H1 (cell line): ENCODE data around the gene CMTM2. TPM values are rescaled to one million over a fixed set of nuclear protein-coding genes. Genes with fewer than 3 reads are reported as not detected.

Experiments
- CTCF ChIA-PET: fragments of 300-600 bp; sonication (Branson Sonifier 250); formaldehyde crosslinking; loops from one replicate; lab custom pipeline; 2021; ENCODE audit not compliant: partially characterized antibody; lab: Charles Lee
- POLR2A ChIA-PET: fragments of 300-600 bp; sonication (Branson Sonifier 250); formaldehyde crosslinking; loops from one replicate; lab custom pipeline; 2021; ENCODE audit warnings: inconsistent platforms; ENCODE audit not compliant: partially characterized antibody; lab: Charles Lee
- DNase-seq, 2 experiments: peaks; one replicate each; pipeline versions ENCODE4 v3.0.0 to v3.0.0-alpha.2; 2010 to 2022; ENCODE audit warnings: low spot score in 2 of 2, low read depth in 1 of 2, mixed read lengths in 1 of 2
- FAIRE-seq: peaks from 2 replicates; lab custom pipeline; 2011; peaks lifted over from hg19 to GRCh38; lab: Jason Lieb, UNC
- H2AFZ ChIP-seq: 2 replicates; pipeline ENCODE4 v1.8.1; 2012; ENCODE audit warnings: low read length, inconsistent platforms
- H2AK5ac ChIP-seq: 2 replicates; pipeline ENCODE4 v1.6.1; 2013; ENCODE audit warnings: low read depth, low read length
- H2BK120ac ChIP-seq: replicated peaks from 2 replicates; pipeline ENCODE3; 2013; ENCODE audit warnings: low read depth, low read length, inconsistent platforms
- H2BK12ac ChIP-seq: 2 replicates; pipeline ENCODE4 v1.6.1; 2013; ENCODE audit warnings: low read depth, low read length
- H2BK15ac ChIP-seq: 2 replicates; pipeline ENCODE4 v1.6.1; 2013; ENCODE audit warnings: low read length
- H2BK20ac ChIP-seq: 2 replicates; pipeline ENCODE4 v1.6.1; 2013; ENCODE audit warnings: low read length
- H2BK5ac ChIP-seq: 2 replicates; pipeline ENCODE4 v1.6.1; 2013; ENCODE audit warnings: low read depth, low read length
- H3K14ac ChIP-seq: 2 replicates; pipeline ENCODE4 v1.6.1; 2013; ENCODE audit warnings: inconsistent platforms; ENCODE audit not compliant: insufficient read length
- H3K18ac ChIP-seq: 2 replicates; pipeline ENCODE4 v1.6.1; 2013; ENCODE audit warnings: low read length; ENCODE audit errors: extremely low read depth
- H3K23ac ChIP-seq: 2 replicates; pipeline ENCODE4 v1.6.1; 2013; ENCODE audit warnings: inconsistent platforms; ENCODE audit not compliant: insufficient read length
- H3K23me2 ChIP-seq: 2 replicates; pipeline ENCODE4 v1.6.1; 2013; ENCODE audit warnings: low read depth, low read length
- H3K27ac ChIP-seq: 2 replicates; pipeline ENCODE4 v1.6.1; 2011; ENCODE audit warnings: low read depth, low read length, inconsistent platforms
- H3K27me3 ChIP-seq, 4 experiments: replicated peaks in 1 of 4; 1 replicate in 1 of 4; 2 replicates in 3 of 4; pipeline versions ENCODE4 v1.6.1 to v1.8.1; 2011 to 2013; ENCODE audit warnings: low read length in 3 of 4, mild to moderate bottlenecking in 3 of 4, inconsistent platforms in 2 of 4, mixed read lengths in 2 of 4, moderate library complexity in 1 of 4; ENCODE audit not compliant: control insufficient read depth in 3 of 4, insufficient read depth in 3 of 4; ENCODE audit errors: extremely low read depth in 1 of 4
- H3K36me3 ChIP-seq, 4 experiments: 2 replicates each; pipeline versions ENCODE4 v1.6.1 to v1.8.1; 2011 to 2013; ENCODE audit warnings: mild to moderate bottlenecking in 4 of 4, low read length in 3 of 4, moderate library complexity in 2 of 4, control low read depth in 1 of 4, inconsistent platforms in 1 of 4; ENCODE audit not compliant: insufficient read depth in 4 of 4, control insufficient read depth in 2 of 4
- H3K4ac ChIP-seq: replicated peaks from 2 replicates; pipeline ENCODE3; 2013; ENCODE audit warnings: low read length, low read depth, mixed read lengths, inconsistent platforms; ENCODE audit not compliant: insufficient read length
- H3K4me1 ChIP-seq, 4 experiments: replicated peaks in 1 of 4; 1 replicate in 1 of 4; 2 replicates in 3 of 4; pipeline versions ENCODE4 v1.6.1 to v1.8.1; 2011 to 2013; ENCODE audit warnings: low read length in 3 of 4, inconsistent platforms in 2 of 4, mixed read lengths in 1 of 4; ENCODE audit not compliant: insufficient read depth in 4 of 4, control insufficient read depth in 3 of 4
- H3K4me2 ChIP-seq, 2 experiments: 2 replicates each; pipeline versions ENCODE4 v1.6.1 to v1.8.1; 2011 to 2013; ENCODE audit warnings: low read depth in 2 of 2, low read length in 2 of 2, control low read depth in 1 of 2, inconsistent platforms in 1 of 2, mild to moderate bottlenecking in 1 of 2; ENCODE audit not compliant: insufficient read depth in 1 of 2
- H3K4me3 ChIP-seq, 4 experiments: fragments of 200-600, 300-600 bp in 1 of 4; sonication (generic), shearing (Covaris generic), sonication (Bioruptor Twin) in 1 of 4; 2 replicates each; pipeline versions ENCODE4 v1.5.1 to v1.8.1; 2011 to 2016; ENCODE audit warnings: low read length in 4 of 4, low read depth in 3 of 4, control low read depth in 2 of 4, inconsistent platforms in 2 of 4, mild to moderate bottlenecking in 2 of 4, mixed read lengths in 1 of 4, moderate library complexity in 1 of 4; ENCODE audit not compliant: insufficient read depth in 2 of 4; ENCODE audit errors: extremely low read depth in 1 of 4
- H3K56ac ChIP-seq: replicated peaks from 2 replicates; pipeline ENCODE3; 2013; ENCODE audit warnings: low read depth, mild to moderate bottlenecking, mixed read lengths, low read length, inconsistent platforms; ENCODE audit not compliant: insufficient read length
- H3K79me1 ChIP-seq: 2 replicates; pipeline ENCODE4 v1.6.1; 2013; ENCODE audit warnings: low read depth, low read length, control low read depth
- H3K79me2 ChIP-seq, 2 experiments: 2 replicates each; pipeline versions ENCODE4 v1.6.1 to v1.8.1; 2012 to 2013; ENCODE audit warnings: low read length in 2 of 2, mild to moderate bottlenecking in 2 of 2, inconsistent platforms in 1 of 2; ENCODE audit not compliant: insufficient read depth in 2 of 2, control insufficient read depth in 1 of 2
- H3K9ac ChIP-seq, 4 experiments: replicated peaks in 1 of 4; 1 replicate in 1 of 4; 2 replicates in 3 of 4; pipeline versions ENCODE4 v1.6.1 to v1.8.1; 2011 to 2013; ENCODE audit warnings: low read depth in 3 of 4, low read length in 3 of 4, control low read depth in 2 of 4, mild to moderate bottlenecking in 2 of 4, moderate library complexity in 2 of 4, inconsistent platforms in 1 of 4; ENCODE audit errors: extremely low read depth in 1 of 4
- H3K9me3 ChIP-seq, 2 experiments: 2 replicates each; pipeline versions ENCODE4 v1.6.1 to v1.8.1; 2012 to 2013; ENCODE audit warnings: mild to moderate bottlenecking in 2 of 2, moderate library complexity in 2 of 2, control low read depth in 1 of 2, inconsistent platforms in 1 of 2, low read depth in 1 of 2, low read length in 1 of 2, mixed read lengths in 1 of 2; ENCODE audit not compliant: insufficient read depth in 2 of 2
- H4K20me1 ChIP-seq, 2 experiments: replicated peaks in 1 of 2; 2 replicates each; pipeline versions ENCODE3 to v1.8.1; 2011 to 2013; ENCODE audit warnings: inconsistent platforms in 2 of 2, low read length in 2 of 2, mild to moderate bottlenecking in 1 of 2; ENCODE audit not compliant: insufficient read depth in 2 of 2, control insufficient read depth in 1 of 2
- H4K5ac ChIP-seq: 2 replicates; pipeline ENCODE4 v1.6.1; 2013; ENCODE audit warnings: low read length, low read depth, mixed read lengths, inconsistent platforms; ENCODE audit not compliant: insufficient read length
- H4K8ac ChIP-seq: 2 replicates; pipeline ENCODE4 v1.8.0; 2013; ENCODE audit warnings: mild to moderate bottlenecking, moderate library complexity, low read length, inconsistent platforms; ENCODE audit not compliant: insufficient read depth; ENCODE audit errors: extremely low read depth
- H4K91ac ChIP-seq: replicated peaks from 2 replicates; pipeline ENCODE3; 2013; ENCODE audit warnings: low read length, mixed read lengths, inconsistent platforms; ENCODE audit not compliant: insufficient read length
- ASH2L ChIP-seq: fragments of 200-600, 300-600 bp; sonication (generic); IDR thresholded peaks from one replicate; pipeline ENCODE4 v1.7.1; 2017; ENCODE audit warnings: low read length
- BACH1 ChIP-seq: IDR thresholded peaks from 2 replicates; pipeline ENCODE4 v1.6.1; 2012; ENCODE audit warnings: low read length, improper control_type of control experiment
- BRCA1 ChIP-seq: IDR thresholded peaks from 2 replicates; pipeline ENCODE4 v1.6.1; 2012; ENCODE audit warnings: low read depth, low read length, improper control_type of control experiment
- CEBPB ChIP-seq: IDR thresholded peaks from 2 replicates; pipeline ENCODE4 v1.6.1; 2012; ENCODE audit warnings: low read depth, low read length
- CHD2 ChIP-seq: IDR thresholded peaks from 2 replicates; pipeline ENCODE4 v1.6.1; 2012; ENCODE audit warnings: low read length, improper control_type of control experiment
- EGR1 ChIP-seq: IDR thresholded peaks from 2 replicates; pipeline ENCODE4 v1.6.1; 2011; ENCODE audit warnings: low read depth, low read length, borderline replicate concordance
- JUN ChIP-seq: IDR thresholded peaks from 2 replicates; pipeline ENCODE4 v1.6.1; 2011; ENCODE audit warnings: low read depth, mild to moderate bottlenecking, improper control_type of control experiment, low read length
- KDM1A ChIP-seq: fragments of 200-600, 300-600 bp; sonication (generic); IDR thresholded peaks from 2 replicates; pipeline ENCODE4 v1.7.1; 2016; ENCODE audit warnings: mild to moderate bottlenecking, low read length, borderline replicate concordance
- POU5F1 ChIP-seq: IDR thresholded peaks from 2 replicates; pipeline ENCODE4 v1.6.1; 2011; ENCODE audit warnings: low read depth, mild to moderate bottlenecking, low read length, moderate library complexity
- RXRA ChIP-seq: IDR thresholded peaks from 2 replicates; pipeline ENCODE4 v1.6.1; 2011; ENCODE audit warnings: low read depth, mild to moderate bottlenecking, low read length, moderate library complexity; ENCODE audit not compliant: insufficient read depth
- WGBS, 2 experiments: shearing (Covaris generic) in 1 of 2; methylation state at CpG; one replicate each; pipeline versions ENCODE4 v1.1.6 to v1.1.7; 2013 to 2015; ENCODE audit warnings: low lambda C conversion rate in 2 of 2, mixed read lengths in 2 of 2, inconsistent platforms in 1 of 2, low coverage in 1 of 2, missing lambda C conversion rate in 1 of 2; ENCODE audit not compliant: insufficient replicate concordance in 2 of 2, insufficient coverage in 1 of 2, insufficient read length in 1 of 2; ENCODE audit errors: extremely low coverage in 1 of 2, missing lambda C conversion rate in 1 of 2; 5-methylcytosine and 5-hydroxymethylcytosine counted together
- polyA plus RNA-seq, 7 experiments: library from polyadenylated mRNA; depleted of rRNA in 3 of 7; stranded (reverse) in 5 of 7; unstranded in 2 of 7; fragments of >200 nt in 5 of 7; fragments of 200-250 nt in 2 of 7; gene quantifications; 1 replicate in 5 of 7; 2 replicates in 1 of 7; 4 replicates in 1 of 7; pipeline versions ENCODE4 v1.2.1 to v1.2.3, GENCODE V29; 2011 to 2013; ENCODE audit warnings: missing spikeins in 2 of 7, mixed read lengths in 2 of 7
- total RNA-seq: library from RNA; stranded (reverse); fragmentation: NEBNext Ultra II Directional; extraction: Animal tissue kit (Norgen Biotek cat#: 25700); gene quantifications from 2 replicates; pipeline ENCODE4 v1.2.1, GENCODE V29; 2021
- TF ChIP-seq, protein P1 (sequence below): IDR thresholded peaks from 2 replicates; pipeline ENCODE4 v1.6.1; 2012; ENCODE audit warnings: inconsistent platforms

Gene CMTM2
- total and polyA plus RNA-seq, 2 of the 8 experiments (the other 6 are each of a cell fraction or from before 2014, with no cell fraction given) = not detected

DNA sequence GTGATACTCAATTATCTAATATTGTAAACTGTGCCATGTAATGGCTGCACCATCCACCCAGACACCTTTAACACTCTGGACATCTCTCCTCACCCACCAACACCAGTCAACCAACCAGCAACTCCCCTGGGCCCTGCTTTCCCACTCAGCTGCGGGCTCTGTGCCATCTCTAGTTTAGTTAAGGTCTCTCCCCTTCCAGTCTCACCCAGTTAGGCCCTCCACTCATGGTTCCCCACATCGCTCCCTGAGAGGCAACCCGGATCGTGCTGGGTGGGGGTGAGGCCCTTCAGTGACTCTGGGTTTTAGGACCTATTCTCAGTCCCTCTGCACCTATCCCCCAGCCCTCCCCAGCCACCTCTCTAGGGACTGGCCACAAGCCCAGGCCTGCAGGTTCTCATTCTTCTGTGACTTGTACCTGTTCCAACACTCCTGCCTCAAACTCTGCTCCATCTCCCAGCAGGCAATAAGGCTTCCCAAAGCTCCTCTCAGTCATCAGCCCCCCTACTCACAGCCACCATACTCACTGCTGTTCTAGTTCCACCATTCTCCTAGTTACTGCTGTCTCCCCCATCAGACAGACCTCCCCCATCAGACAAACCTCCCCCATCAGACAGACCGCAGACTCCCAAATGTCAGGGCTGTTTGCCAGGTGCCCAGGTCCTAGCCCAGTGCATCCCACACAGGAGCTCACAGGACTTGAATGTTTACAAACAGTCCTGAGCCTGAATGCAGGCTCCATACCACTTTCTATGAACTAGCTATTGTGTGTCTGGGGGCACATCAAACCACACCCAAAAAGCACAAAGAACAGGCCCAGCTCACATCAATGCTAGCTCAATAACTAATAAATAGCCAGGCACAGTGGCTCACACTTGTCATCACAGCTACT lies 31.9 kb upstream of the CMTM2 start:
- no peak overlapping the region for H3K9ac ChIP-seq
- 94% methylated on average over 5 of the region's 5 CpGs; no CpG with 5 or more reads in 1 of the 2 experiments for WGBS, 2 experiments
- TF ChIP-seq KDM1A = no peak
- TF ChIP-seq CEBPB = no peak
- TF ChIP-seq RXRA = no peak
- TF ChIP-seq JUN = no peak
- TF ChIP-seq CHD2 = no peak
- TF ChIP-seq ASH2L = no peak
- no peak for TF ChIP-seq POU5F1
- no peak for TF ChIP-seq EGR1
- no peak for TF ChIP-seq BRCA1
- TF ChIP-seq, protein P1, sequence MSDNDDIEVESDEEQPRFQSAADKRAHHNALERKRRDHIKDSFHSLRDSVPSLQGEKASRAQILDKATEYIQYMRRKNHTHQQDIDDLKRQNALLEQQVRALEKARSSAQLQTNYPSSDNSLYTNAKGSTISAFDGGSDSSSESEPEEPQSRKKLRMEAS = no peak
- no peak for TF ChIP-seq BACH1

More for the DNA sequence above, 31.9 kb upstream of the CMTM2 start:
- H3K9me3 ChIP-seq = no peaks in the 10 kb centered on the region
- ChIA-PET CTCF (interaction anchor here (0.7 to 2.5 kb wide), 8 partner anchors 11 to 141 kb away, joined by 3 to 12 read pairs (median 4); no protein-coding TSS in a partner anchor), POLR2A (interaction anchor here (1.1 kb wide), 1 partner anchor 35 kb away, joined by 4 read pairs; no protein-coding TSS in a partner anchor)
- H3K23ac ChIP-seq = no peak overlapping the region
- FAIRE-seq = no peak
- no peak for DNase-seq
- H3K4me3 ChIP-seq = no peak overlapping the region
- no peak overlapping the region for H4K5ac ChIP-seq
- H2AK5ac ChIP-seq = no peak overlapping the region
- no peak overlapping the region for H2BK120ac ChIP-seq
- no peak overlapping the region for H2BK12ac ChIP-seq
- peaks cover 0 to 8% (median 2%) of the 10 kb centered on the region in 4 experiments; a peak in 2 of 7 replicates for H3K27me3 ChIP-seq
- no peak overlapping the region for H4K8ac ChIP-seq
- no peak overlapping the region for H3K14ac ChIP-seq
- H2BK5ac ChIP-seq = no peak overlapping the region
- H2BK20ac ChIP-seq = no peak overlapping the region
- H2BK15ac ChIP-seq = no peak overlapping the region
- H4K91ac ChIP-seq = no peak overlapping the region
- no peaks in the 10 kb centered on the region for H3K79me1 ChIP-seq
- H3K79me2 ChIP-seq = no peaks in the 10 kb centered on the region
- no peak overlapping the region for H3K4ac ChIP-seq
- H3K4me2 ChIP-seq = no peak overlapping the region
- H3K18ac ChIP-seq = no peak overlapping the region
- H2AFZ ChIP-seq = no peak overlapping the region
- H3K56ac ChIP-seq = no peak overlapping the region
- H3K36me3 ChIP-seq = no peaks in the 10 kb centered on the region
- H4K20me1 ChIP-seq = no peaks in the 10 kb centered on the region
- H3K4me1 ChIP-seq = peaks cover 2 to 11% (median 5%) of the 10 kb centered on the region in 4 experiments; a peak in 6 of 7 replicates
- peaks cover 11% of the 10 kb centered on the region for H3K23me2 ChIP-seq
- no peak overlapping the region for H3K27ac ChIP-seq
